ENCODE measurements around the gene HEY2. TPM values are rescaled to one million over a fixed set of nuclear protein-coding genes. Genes with fewer than 3 reads are reported as not detected.

Gene HEY2
- total and polyA plus RNA-seq, 4 experiments from 2014 or later = 0.14 to 0.20 TPM; not detected in 2

DNA sequence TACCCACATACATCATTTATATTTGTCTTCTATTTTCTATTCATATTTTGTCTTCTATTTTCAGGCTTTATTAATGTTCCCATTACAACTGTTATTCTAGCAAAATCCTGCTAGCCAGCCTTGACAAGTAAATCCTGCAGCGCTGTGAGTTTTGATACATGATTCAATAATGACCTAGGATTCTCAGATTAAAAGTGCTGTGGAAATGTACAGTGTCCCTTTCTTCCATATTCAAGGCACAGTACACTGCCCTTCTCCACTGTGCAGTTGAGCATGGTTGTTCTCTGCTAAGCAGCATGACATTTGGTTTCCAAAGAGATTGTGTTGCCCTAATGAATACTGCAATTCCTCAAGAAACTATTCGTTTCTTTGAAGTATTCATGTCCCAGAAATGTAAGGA lies 5.8 kb upstream of the HEY2 start:
- H3K27me3 Mint-ChIP-seq = peaks cover 23 to 33% of the 10 kb centered on the region in 2 donors
- peaks cover 23% of the 10 kb centered on the region for H3K4me1 ChIP-seq (ENCODE audit: insufficient read depth, low read length)
- no peaks in the 10 kb centered on the region for H3K36me3 Mint-ChIP-seq
- no peaks in the 10 kb centered on the region for H3K36me3 ChIP-seq (ENCODE audit: insufficient read depth, low read length)
- POLR2A ChIA-PET (ENCODE audit: partially characterized antibody) = no interaction called here
- intact Hi-C loops (cut with micrococcal nuclease) = no loop called here
- H3K27ac Mint-ChIP-seq = no peak overlapping the region
- no peak overlapping the region for H3K4me3 Mint-ChIP-seq
- H3K9me3 Mint-ChIP-seq = peaks cover 0 to 4% (median 0%) of the 10 kb centered on the region in 8 donors
- H3K27me3 ChIP-seq (ENCODE audit: insufficient read depth, low read length) = peaks cover 39% of the 10 kb centered on the region
- no peak for DNase-seq
- CTCF ChIA-PET (ENCODE audit: partially characterized antibody) = interaction anchor here (1.0 kb wide), 1 partner anchor 11 kb away, joined by 4 read pairs; no protein-coding TSS in a partner anchor
- no peak overlapping the region for H3K4me3 ChIP-seq (ENCODE audit: low read length in 2 of 2)
- H3K27ac ChIP-seq (ENCODE audit: low read depth, low read length) = no peak overlapping the region
- H3K4me1 Mint-ChIP-seq = peaks cover 10 to 26% (median 13%) of the 10 kb centered on the region in 4 donors
- H3K9me3 ChIP-seq (ENCODE audit: control insufficient read depth in 1 of 2, low read length in 2 of 2) = no peaks in the 10 kb centered on the region

DNA sequence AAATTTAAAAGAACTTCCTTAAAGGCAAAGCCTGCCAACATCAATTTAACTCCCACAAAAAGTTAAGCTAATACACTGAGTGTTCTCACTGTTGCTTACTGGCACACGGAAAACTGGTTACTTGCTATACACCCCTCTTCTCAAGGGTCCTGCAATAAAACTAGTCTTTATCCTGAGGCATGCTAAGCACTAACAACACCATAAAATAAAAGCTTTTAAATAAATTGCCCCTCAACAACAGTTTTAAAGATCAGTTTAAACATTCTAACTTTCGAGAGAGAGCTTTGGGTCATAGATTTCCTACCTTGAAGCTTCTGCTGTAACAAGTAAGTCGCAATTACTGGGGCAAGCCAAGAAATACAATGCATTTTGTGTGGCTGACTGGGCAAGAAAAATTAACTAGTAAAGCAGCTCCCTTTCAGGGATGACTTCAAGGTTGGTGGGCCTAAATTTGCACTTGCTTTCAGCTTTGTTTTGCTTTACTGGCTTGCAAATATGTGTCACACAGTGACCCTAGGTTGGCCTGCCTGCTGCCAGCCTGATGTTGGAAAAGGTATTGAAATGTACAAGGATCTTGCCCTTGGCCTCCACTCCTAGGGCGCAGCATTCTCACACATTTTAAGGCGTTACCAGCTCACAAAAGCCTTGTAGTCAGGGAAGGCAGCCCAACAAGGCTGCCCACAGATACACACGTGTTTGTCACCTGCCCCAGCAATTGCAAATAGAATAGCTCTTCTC lies 4.0 kb upstream of the HEY2 start:
- no peaks in the 10 kb centered on the region for H3K9me3 ChIP-seq (ENCODE audit: control insufficient read depth in 1 of 2, low read length in 2 of 2)
- H3K27ac ChIP-seq (ENCODE audit: low read depth, low read length) = no peak overlapping the region
- Mint-ChIP-seq H3K36me3 (peaks cover 0 to 1% of the 10 kb centered on the region in 2 donors), H3K4me1 (peaks cover 17 to 39% (median 23%) of the 10 kb centered on the region in 4 donors), H3K9me3 (peaks cover 0 to 4% (median 0%) of the 10 kb centered on the region in 8 donors), H3K27me3 (peaks cover 32 to 43% of the 10 kb centered on the region in 2 donors), H3K4me3 (peak overlapping the region in 3 of 8 donors; percentile 7 to 94 (median 85)), H3K27ac (peak overlapping the region in 2 of 7 donors; percentile 45 to 59)
- intact Hi-C loops (cut with micrococcal nuclease) = no loop called here
- no peaks in the 10 kb centered on the region for H3K36me3 ChIP-seq (ENCODE audit: insufficient read depth, low read length)
- peaks cover 38% of the 10 kb centered on the region for H3K4me1 ChIP-seq (ENCODE audit: insufficient read depth, low read length)
- H3K4me3 ChIP-seq (ENCODE audit: low read length in 2 of 2) = no peak overlapping the region
- ChIA-PET POLR2A (ENCODE audit: partially characterized antibody) (interaction anchor here (0.7 to 1.6 kb wide), 4 partner anchors 8 to 241 kb away, joined by 3 to 5 read pairs (median 4); partner anchors contain the start of genes HINT3 and TRMT11), CTCF (ENCODE audit: partially characterized antibody) (interaction anchor here (0.8 to 3.6 kb wide), 7 partner anchors 9 to 592 kb away, joined by 3 to 25 read pairs (median 6); partner anchors contain the start of gene TPD52L1)
- no peak for DNase-seq
- H3K27me3 ChIP-seq (ENCODE audit: insufficient read depth, low read length) = peaks cover 53% of the 10 kb centered on the region

DNA sequence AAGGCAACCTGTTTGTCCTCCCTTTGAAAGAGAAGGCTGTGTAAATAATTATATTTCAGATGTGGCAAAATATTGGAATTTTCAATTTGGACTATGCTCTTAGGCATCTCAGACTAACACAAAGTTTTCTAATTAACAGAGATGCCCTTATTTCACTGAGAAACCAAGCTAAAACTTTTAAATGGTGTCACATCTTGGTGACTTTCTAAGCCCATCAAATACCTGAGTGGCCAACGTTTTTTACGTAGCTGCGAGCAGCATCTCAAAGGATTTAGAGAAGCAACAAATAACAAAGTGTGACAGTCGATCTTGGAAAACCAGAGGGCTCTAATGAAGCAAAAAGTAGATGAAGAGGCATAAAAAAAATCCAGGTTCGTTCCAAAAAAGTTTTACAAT lies 3.4 kb upstream of the HEY2 start:
- peaks cover 56% of the 10 kb centered on the region for H3K27me3 ChIP-seq (ENCODE audit: insufficient read depth, low read length)
- peak overlapping the region; percentile 85 to 95 (median 89) for H3K4me3 Mint-ChIP-seq
- peak overlapping the region in 4 of 7 donors; percentile 45 to 96 (median 76) for H3K27ac Mint-ChIP-seq
- H3K4me1 ChIP-seq (ENCODE audit: insufficient read depth, low read length) = peaks cover 41% of the 10 kb centered on the region
- H3K9me3 ChIP-seq (ENCODE audit: control insufficient read depth in 1 of 2, low read length in 2 of 2) = no peaks in the 10 kb centered on the region
- peaks cover 0 to 4% (median 0%) of the 10 kb centered on the region in 8 donors for H3K9me3 Mint-ChIP-seq
- H3K27ac ChIP-seq (ENCODE audit: low read depth, low read length) = no peak overlapping the region
- peaks cover 35 to 47% of the 10 kb centered on the region in 2 donors for H3K27me3 Mint-ChIP-seq
- no peak for DNase-seq
- H3K36me3 ChIP-seq (ENCODE audit: insufficient read depth, low read length) = no peaks in the 10 kb centered on the region
- CTCF ChIA-PET (ENCODE audit: partially characterized antibody) = interaction anchor here (1.2 to 3.6 kb wide), 5 partner anchors 8 to 445 kb away, joined by 4 to 25 read pairs (median 10); no protein-coding TSS in a partner anchor
- peaks cover 0 to 1% of the 10 kb centered on the region in 2 donors for H3K36me3 Mint-ChIP-seq
- POLR2A ChIA-PET (ENCODE audit: partially characterized antibody) = interaction anchor here (0.7 to 3.6 kb wide), 3 partner anchors 7 to 210 kb away, joined by 3 to 17 read pairs (median 5); partner anchors contain the start of genes HINT3 and NCOA7
- peak overlapping the region in 1 of 2 donors; percentile 13 for H3K4me3 ChIP-seq (ENCODE audit: low read length in 2 of 2)
- intact Hi-C loops (cut with micrococcal nuclease) = no loop called here
- peaks cover 20 to 43% (median 27%) of the 10 kb centered on the region in 4 donors for H3K4me1 Mint-ChIP-seq

DNA sequence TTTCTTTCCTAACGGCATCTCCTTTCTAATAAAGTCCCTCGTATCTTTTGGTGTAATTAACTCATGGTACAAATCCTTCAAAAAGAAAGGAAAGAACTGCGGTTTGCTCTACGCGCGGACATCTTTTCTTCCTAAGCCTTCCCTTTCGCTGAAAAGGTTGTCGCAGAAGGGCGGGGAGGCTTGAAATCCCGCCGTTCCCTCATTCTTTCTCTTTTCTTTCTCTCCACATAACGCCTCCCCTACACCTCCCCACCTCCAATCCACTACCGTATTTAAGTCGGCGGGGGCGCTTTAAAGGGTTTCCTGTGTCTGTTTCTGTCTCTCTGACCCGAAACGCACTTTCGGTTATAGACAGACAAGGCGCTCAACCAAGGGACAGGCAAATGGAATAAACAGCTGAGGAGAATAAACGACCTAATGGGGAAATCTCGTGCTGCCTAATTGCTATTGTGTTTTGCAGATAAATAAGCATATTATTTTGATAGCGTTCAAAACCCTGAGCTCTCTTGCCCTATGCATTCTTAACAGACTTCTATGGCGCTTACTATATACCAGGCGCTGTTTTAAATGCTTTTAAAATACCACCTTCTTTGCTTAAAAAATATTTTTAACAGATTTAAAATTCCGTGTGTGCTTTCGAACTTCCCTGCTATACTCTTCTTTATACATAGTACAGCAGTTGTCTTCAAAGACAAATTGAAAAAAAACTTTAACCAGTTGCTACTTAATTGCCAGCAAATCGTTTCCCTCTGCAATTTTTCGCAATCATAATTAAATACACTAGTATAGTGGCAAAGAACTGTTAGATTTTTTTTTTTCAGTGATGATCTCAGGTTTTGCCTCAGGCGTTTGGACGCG lies 2.5 kb upstream of the HEY2 start:
- peaks cover 39 to 48% of the 10 kb centered on the region in 2 donors for H3K27me3 Mint-ChIP-seq

GRCh38 chr6:125747589-125748405 lies 1.6 kb upstream of the HEY2 start:
- Histone ChIP-seq H3K4me1 (ENCODE audit: insufficient read depth, low read length) (peaks cover 41% of the 10 kb centered on the region), H3K4me3 (ENCODE audit: low read length in 2 of 2) (peak overlapping the region; percentile 30 to 56), H3K27me3 (ENCODE audit: insufficient read depth, low read length) (peaks cover 60% of the 10 kb centered on the region), H3K27ac (ENCODE audit: low read depth, low read length) (no peak overlapping the region), H3K36me3 (ENCODE audit: insufficient read depth, low read length) (no peaks in the 10 kb centered on the region), H3K9me3 (ENCODE audit: control insufficient read depth in 1 of 2, low read length in 2 of 2) (no peaks in the 10 kb centered on the region)
- ChIA-PET CTCF (ENCODE audit: partially characterized antibody) (interaction anchor here (1.0 to 3.6 kb wide), 7 partner anchors 9 to 451 kb away, joined by 3 to 25 read pairs (median 3); no protein-coding TSS in a partner anchor), POLR2A (ENCODE audit: partially characterized antibody) (interaction anchor here (0.7 to 3.6 kb wide), 8 partner anchors 9 to 446 kb away, joined by 3 to 17 read pairs (median 4); partner anchors contain the start of genes HDDC2, NCOA7 and TRMT11)
- Mint-ChIP-seq H3K27me3 (peaks cover 41 to 46% of the 10 kb centered on the region in 2 donors), H3K4me3 (peak overlapping the region; percentile 88 to 95 (median 91)), H3K27ac (peak overlapping the region in 6 of 7 donors; percentile 24 to 86 (median 58)), H3K4me1 (peaks cover 21 to 43% (median 27%) of the 10 kb centered on the region in 4 donors), H3K9me3 (peaks cover 0 to 4% (median 0%) of the 10 kb centered on the region in 8 donors), H3K36me3 (peaks cover 0 to 1% of the 10 kb centered on the region in 2 donors)
- peak; percentile 12 to 50 (median 31) for DNase-seq
- intact Hi-C loops (cut with micrococcal nuclease) = loop anchor here (1.0 kb wide), 1 partner anchor 33 kb away; no protein-coding TSS in a partner anchor

More for the DNA sequence above, 2.5 kb upstream of the HEY2 start:
- Mint-ChIP-seq H3K4me3 (peak overlapping the region; percentile 85 to 95 (median 89)), H3K9me3 (peaks cover 0 to 4% (median 0%) of the 10 kb centered on the region in 8 donors), H3K27ac (peak overlapping the region; percentile 45 to 96 (median 82)), H3K36me3 (peaks cover 0 to 1% of the 10 kb centered on the region in 2 donors), H3K4me1 (peaks cover 21 to 43% (median 27%) of the 10 kb centered on the region in 4 donors)
- intact Hi-C loops (cut with micrococcal nuclease) = no loop called here
- no peaks in the 10 kb centered on the region for H3K36me3 ChIP-seq (ENCODE audit: insufficient read depth, low read length)
- ChIA-PET POLR2A (ENCODE audit: partially characterized antibody) (interaction anchor here (0.6 to 3.6 kb wide), 7 partner anchors 34 to 445 kb away, joined by 3 to 17 read pairs (median 5); partner anchors contain the start of genes HDDC2, NCOA7 and TRMT11), CTCF (ENCODE audit: partially characterized antibody) (interaction anchor here (1.0 to 3.6 kb wide), 5 partner anchors 10 to 446 kb away, joined by 3 to 25 read pairs (median 3); no protein-coding TSS in a partner anchor)
- H3K27ac ChIP-seq (ENCODE audit: low read depth, low read length) = no peak overlapping the region
- peak; percentile 66 to 82 (median 72) for DNase-seq
- peaks cover 62% of the 10 kb centered on the region for H3K27me3 ChIP-seq (ENCODE audit: insufficient read depth, low read length)
- H3K9me3 ChIP-seq (ENCODE audit: control insufficient read depth in 1 of 2, low read length in 2 of 2) = no peaks in the 10 kb centered on the region
- H3K4me3 ChIP-seq (ENCODE audit: low read length in 2 of 2) = peak overlapping the region; percentile 13 to 56
- peaks cover 41% of the 10 kb centered on the region for H3K4me1 ChIP-seq (ENCODE audit: insufficient read depth, low read length)
